Retinal pigment epithelial cell (primary cell): ENCODE results near the gene MC1R.

Source experiments
- DNase-seq: peaks from one replicate; pipeline ENCODE4 v3.0.0-alpha.2; 2010; ENCODE audit warnings: low read depth
- H3K4me3 ChIP-seq: 2 replicates; pipeline ENCODE4 v1.5.1; 2011; ENCODE audit warnings: mild to moderate bottlenecking, low read length, control low read depth, moderate library complexity
- TF ChIP-seq, protein P1 (sequence below): conservative IDR thresholded peaks from 2 replicates; pipeline ENCODE4 v1.5.1; 2011; ENCODE audit warnings: low read depth, low read length, control low read depth, inconsistent platforms

MC1R gene

DNA sequence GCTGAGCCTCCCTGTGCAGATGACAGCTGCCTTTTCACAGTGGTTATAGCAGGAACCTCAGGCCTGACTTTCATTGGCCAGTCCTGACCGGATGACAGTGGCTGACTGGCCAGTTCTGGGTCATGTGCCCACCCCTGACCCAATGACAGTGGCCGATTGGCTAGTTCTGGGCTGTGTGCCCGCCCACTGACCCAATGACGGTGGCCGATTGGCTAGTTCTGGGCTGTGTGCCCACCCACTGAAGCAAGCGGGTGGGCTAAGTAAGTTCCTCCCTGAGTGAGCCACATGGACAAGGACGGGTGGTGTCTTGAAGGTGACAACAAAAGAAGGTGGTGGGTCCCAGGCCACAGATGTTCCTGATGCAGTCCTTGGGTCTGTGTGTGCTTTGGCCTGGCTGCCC lies 39.4 kb downstream of the MC1R start:
- no peak for DNase-seq
- H3K4me3 ChIP-seq = no peak overlapping the region
- TF ChIP-seq, protein P1, sequence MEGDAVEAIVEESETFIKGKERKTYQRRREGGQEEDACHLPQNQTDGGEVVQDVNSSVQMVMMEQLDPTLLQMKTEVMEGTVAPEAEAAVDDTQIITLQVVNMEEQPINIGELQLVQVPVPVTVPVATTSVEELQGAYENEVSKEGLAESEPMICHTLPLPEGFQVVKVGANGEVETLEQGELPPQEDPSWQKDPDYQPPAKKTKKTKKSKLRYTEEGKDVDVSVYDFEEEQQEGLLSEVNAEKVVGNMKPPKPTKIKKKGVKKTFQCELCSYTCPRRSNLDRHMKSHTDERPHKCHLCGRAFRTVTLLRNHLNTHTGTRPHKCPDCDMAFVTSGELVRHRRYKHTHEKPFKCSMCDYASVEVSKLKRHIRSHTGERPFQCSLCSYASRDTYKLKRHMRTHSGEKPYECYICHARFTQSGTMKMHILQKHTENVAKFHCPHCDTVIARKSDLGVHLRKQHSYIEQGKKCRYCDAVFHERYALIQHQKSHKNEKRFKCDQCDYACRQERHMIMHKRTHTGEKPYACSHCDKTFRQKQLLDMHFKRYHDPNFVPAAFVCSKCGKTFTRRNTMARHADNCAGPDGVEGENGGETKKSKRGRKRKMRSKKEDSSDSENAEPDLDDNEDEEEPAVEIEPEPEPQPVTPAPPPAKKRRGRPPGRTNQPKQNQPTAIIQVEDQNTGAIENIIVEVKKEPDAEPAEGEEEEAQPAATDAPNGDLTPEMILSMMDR = no peak

DNA sequence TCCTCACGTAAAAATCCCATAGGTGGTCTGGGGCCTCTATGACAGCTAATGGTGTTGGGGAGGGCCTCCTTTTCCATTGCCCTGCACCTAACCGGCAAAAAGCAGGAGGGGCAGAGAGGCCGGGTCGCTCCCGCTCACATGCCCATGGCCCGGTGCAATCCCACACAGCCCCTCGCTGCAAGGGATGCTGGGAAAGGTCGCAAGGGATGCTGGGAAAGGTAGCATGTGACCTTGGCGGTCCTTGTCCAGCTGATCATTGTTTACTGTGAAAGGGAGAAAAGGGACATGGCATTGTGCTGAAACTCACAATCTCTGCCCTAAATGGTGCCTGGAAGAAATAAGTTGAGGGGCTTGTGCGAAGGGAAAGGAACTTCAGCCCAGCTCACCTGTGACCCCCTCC lies 39.9 kb downstream of the MC1R start:
- H3K4me3 ChIP-seq = no peak overlapping the region
- TF ChIP-seq, protein P1 = no peak
- no peak for DNase-seq

DNA sequence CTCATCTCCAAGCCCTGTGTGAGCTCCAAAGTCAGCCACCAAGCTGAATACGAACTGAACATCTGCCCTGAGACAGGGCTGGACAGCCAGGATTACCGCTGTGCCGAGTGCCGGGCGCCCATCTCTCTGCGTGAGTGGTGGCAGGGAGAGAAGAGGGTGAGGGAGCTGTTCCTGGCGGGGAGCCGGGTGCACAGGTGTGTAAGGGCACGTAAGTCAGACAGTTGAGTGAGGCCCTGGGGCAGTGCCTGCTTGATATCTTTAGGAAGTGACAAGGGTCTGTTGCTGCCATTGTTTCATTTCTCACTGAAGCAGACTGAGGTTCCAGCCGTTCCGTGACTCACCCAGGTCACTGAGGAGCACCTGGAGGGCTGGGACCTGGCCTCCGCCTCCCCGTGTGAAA lies 42.3 kb downstream of the MC1R start:
- TF ChIP-seq, protein P1 = no peak
- H3K4me3 ChIP-seq = no peak overlapping the region
- no peak for DNase-seq

DNA sequence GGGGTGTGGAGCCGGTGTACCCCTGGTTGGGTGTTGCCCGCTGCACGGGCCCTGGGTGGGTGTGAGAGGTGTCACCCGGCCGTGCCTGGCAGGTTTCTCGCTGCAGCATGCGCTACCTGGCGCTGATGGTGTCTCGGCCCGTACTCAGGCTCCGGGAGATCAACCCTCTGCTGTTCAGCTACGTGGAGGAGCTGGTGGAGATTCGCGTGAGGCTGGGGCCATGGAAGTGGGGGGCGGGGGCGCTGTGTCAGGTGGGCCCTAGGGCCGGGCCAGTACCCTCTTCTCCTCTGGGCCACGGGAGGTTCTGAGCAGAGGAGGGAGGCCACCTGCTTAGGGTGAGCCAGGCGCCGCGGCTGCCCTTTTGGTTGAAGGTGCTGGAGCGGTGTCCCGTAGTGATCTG lies 43.3 kb downstream of the MC1R start:
- H3K4me3 ChIP-seq = no peak overlapping the region
- TF ChIP-seq, protein P1 = no peak
- DNase-seq = no peak

DNA sequence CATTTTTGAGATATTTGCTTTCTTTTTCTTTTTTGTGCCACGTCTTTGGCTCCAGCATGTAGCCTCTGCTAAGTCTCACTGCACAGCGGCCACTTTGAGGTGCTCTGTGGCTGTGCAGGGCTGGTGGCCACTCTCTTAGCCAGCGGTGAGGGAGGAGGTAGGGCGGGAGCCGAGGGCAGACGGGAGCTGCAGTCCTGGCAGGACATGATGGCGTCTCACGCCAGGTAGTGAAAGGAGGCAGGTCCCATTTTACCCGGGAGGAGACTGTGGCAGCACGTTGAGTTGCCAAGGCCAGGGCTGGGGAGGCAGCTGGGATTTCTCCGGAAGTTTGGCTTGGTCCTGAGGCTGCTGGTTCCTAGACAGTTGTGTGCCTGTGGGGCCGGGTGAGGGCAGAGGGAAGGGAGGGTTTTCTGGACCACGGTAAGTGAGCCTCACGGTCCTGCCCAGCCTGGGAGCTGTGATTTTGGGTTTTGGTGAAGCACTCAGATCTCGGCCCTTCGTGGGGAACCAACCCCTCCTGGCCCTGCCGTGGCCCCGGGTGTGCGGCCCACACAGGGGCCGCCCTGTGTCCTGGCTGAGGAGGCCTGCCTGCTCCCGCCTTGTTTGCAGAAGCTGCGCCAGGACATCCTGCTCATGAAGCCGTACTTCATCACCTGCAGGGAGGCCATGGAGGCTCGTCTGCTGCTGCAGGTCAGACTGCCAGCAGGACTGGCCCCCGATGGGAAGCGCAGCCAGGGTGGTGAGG lies 44.3 kb downstream of the MC1R start:
- no peak overlapping the region for H3K4me3 ChIP-seq
- no peak for DNase-seq
- TF ChIP-seq, protein P1 = no peak

DNA sequence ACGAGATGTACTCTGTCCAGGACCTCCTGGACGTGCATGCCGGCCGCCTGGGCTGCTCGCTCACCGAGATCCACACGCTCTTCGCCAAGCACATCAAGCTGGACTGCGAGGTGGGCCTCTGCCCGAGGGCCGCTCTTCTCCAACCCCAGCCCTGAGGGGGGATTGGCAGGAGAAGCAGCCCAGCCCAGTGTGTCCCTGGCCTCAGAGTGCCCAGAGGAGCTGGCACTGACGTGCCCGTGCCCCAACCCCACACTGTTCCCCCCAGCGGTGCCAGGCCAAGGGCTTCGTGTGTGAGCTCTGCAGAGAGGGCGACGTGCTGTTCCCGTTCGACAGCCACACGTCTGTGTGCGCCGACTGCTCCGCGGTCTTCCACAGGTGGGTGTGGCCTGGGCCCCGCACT lies 45.5 kb downstream of the MC1R start:
- TF ChIP-seq, protein P1 = no peak
- H3K4me3 ChIP-seq = no peak overlapping the region
- DNase-seq = no peak

DNA sequence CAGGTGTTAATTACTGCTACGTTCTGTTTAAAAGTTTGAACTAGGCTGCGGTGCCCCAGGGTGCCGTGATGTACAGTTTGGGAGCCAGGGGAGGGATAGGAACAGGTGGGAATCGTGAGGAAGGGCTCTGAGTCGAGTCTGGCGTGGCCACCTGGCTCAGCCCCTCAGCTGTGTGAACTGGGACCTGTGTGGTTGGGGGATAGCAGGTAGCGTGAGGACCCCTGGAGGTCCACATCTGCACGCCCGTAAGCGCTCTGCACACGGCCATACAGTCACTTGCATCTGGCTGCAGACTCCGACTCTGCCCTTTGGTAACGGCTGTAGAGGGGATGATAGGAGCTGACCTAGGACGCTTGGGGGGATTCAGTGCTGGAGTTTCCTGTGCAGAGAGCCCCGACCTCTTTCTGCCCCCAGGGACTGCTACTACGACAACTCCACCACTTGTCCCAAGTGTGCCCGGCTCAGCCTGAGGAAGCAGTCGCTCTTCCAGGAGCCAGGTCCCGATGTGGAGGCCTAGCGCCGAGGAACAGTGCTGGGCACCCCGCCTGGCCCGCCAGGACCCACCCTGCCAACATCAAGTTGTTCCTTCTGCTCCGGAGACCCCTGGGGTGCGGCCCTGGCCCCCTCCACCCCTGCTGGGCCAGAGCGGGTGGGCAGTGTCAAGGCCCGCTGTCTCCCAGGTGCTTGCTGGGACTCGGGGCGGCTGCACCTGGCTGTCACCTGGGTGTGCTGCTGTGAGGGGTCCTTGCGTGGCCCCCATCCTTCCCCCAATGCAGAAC lies 47.0 kb downstream of the MC1R start:
- TF ChIP-seq, protein P1 = no peak
- DNase-seq = no peak
- H3K4me3 ChIP-seq = no peak overlapping the region
